ENCODE results near the gene CSHL1.

CSHL1 gene

GRCh38 chr17:63941751-63942150, 30.7 kb upstream of the CSHL1 start:
- Mint-ChIP-seq H3K4me1 (peaks cover 18% of the 10 kb centered on the region), H3K27ac (no peak overlapping the region), H3K4me3 (no peak overlapping the region), H3K27me3 (ENCODE audit: low read depth) (peaks cover 8% of the 10 kb centered on the region), H3K36me3 (ENCODE audit: low read depth) (no peaks in the 10 kb centered on the region), H3K9me3 (no peaks in the 10 kb centered on the region)
- TF ChIP-seq CTCF (IDR thresholded peaks at IDR 0.05; ENCODE audit: unreplicated experiment in 3 of 3) = no peak

- H3K4me1 Mint-ChIP-seq = peaks cover 18% of the 10 kb centered on the region
- H3K9me3 Mint-ChIP-seq = no peaks in the 10 kb centered on the region
- no peak overlapping the region for H3K27ac Mint-ChIP-seq
- TF ChIP-seq CTCF (IDR thresholded peaks at IDR 0.05; ENCODE audit: unreplicated experiment in 3 of 3) = no peak
- H3K27me3 Mint-ChIP-seq (ENCODE audit: low read depth) = peaks cover 8% of the 10 kb centered on the region
- no peaks in the 10 kb centered on the region for H3K36me3 Mint-ChIP-seq (ENCODE audit: low read depth)
- H3K4me3 Mint-ChIP-seq = no peak overlapping the region
These were observed 30.1 kb upstream of the CSHL1 start for GRCh38 chr17:63941162-63941561.

- Mint-ChIP-seq H3K9me3 (no peaks in the 10 kb centered on the region), H3K36me3 (ENCODE audit: low read depth) (no peaks in the 10 kb centered on the region), H3K4me3 (no peak overlapping the region), H3K4me1 (peaks cover 18% of the 10 kb centered on the region), H3K27ac (no peak overlapping the region), H3K27me3 (ENCODE audit: low read depth) (peaks cover 8% of the 10 kb centered on the region)
- no peak for TF ChIP-seq CTCF (IDR thresholded peaks at IDR 0.05; ENCODE audit: unreplicated experiment in 3 of 3)
These were observed 29.5 kb upstream of the CSHL1 start for GRCh38 chr17:63940584-63940983.

- Mint-ChIP-seq H3K36me3 (ENCODE audit: low read depth) (no peaks in the 10 kb centered on the region), H3K4me1 (peaks cover 18% of the 10 kb centered on the region), H3K4me3 (no peak overlapping the region), H3K27ac (peak overlapping the region in 1 of 3 experiments; percentile 59), H3K9me3 (no peaks in the 10 kb centered on the region), H3K27me3 (ENCODE audit: low read depth) (peaks cover 8% of the 10 kb centered on the region)
- TF ChIP-seq CTCF (IDR thresholded peaks at IDR 0.05; ENCODE audit: unreplicated experiment in 3 of 3) = no peak
These were observed 28.8 kb upstream of the CSHL1 start for GRCh38 chr17:63939884-63940283.

- Mint-ChIP-seq H3K27ac (peak overlapping the region; percentile 51 to 59 (median 56)), H3K36me3 (ENCODE audit: low read depth) (no peaks in the 10 kb centered on the region), H3K9me3 (no peaks in the 10 kb centered on the region), H3K4me3 (no peak overlapping the region), H3K4me1 (peaks cover 18% of the 10 kb centered on the region), H3K27me3 (ENCODE audit: low read depth) (peaks cover 8% of the 10 kb centered on the region)
- no peak for TF ChIP-seq CTCF (IDR thresholded peaks at IDR 0.05; ENCODE audit: unreplicated experiment in 3 of 3)
These were observed 28.3 kb upstream of the CSHL1 start for GRCh38 chr17:63939401-63939800.

GRCh38 chr17:63937920-63938319, 26.9 kb upstream of the CSHL1 start:
- Mint-ChIP-seq H3K27me3 (ENCODE audit: low read depth) (peaks cover 8% of the 10 kb centered on the region), H3K9me3 (no peaks in the 10 kb centered on the region), H3K27ac (no peak overlapping the region), H3K4me3 (no peak overlapping the region), H3K36me3 (ENCODE audit: low read depth) (no peaks in the 10 kb centered on the region), H3K4me1 (peaks cover 18% of the 10 kb centered on the region)
- no peak for TF ChIP-seq CTCF (IDR thresholded peaks at IDR 0.05; ENCODE audit: unreplicated experiment in 3 of 3)

Data from nephron (organoid).